Measurements from ENCODE around the gene MYRF.

MYRF gene

GRCh38 chr11:61791737-61792309, 39.4 kb downstream of the MYRF start:
- ChIA-PET CTCF (interaction anchor here (0.6 to 9.0 kb wide), 9 partner anchors 10 to 602 kb away, joined by 3 to 118 read pairs (median 4); no protein-coding TSS in a partner anchor), POLR2A (interaction anchor here (1.1 to 3.6 kb wide), 8 partner anchors 12 to 158 kb away, joined by 3 to 38 read pairs (median 5); partner anchors contain the start of genes FADS1 and FADS2)
- Histone ChIP-seq H3K9me3 (ENCODE audit: control insufficient read depth, insufficient read depth, low read depth, low read length) (no peaks in the 10 kb centered on the region), H3K4me3 (ENCODE audit: low read depth, low read length) (peak overlapping the region; percentile 87), H3K27ac (ENCODE audit: extremely low read depth, low read depth, low read length) (peak overlapping the region; percentile 89), H3K4me1 (ENCODE audit: control insufficient read depth, insufficient read depth, low read length) (no peaks in the 10 kb centered on the region), H3K36me3 (ENCODE audit: control insufficient read depth in 2 of 2, insufficient read depth in 1 of 2, low read length in 2 of 2) (peaks cover 0 to 61% of the 10 kb centered on the region in 2 experiments; a peak in 2 of 3 replicates)
- TF ChIP-seq HIC1 (tag by site-specific recombination; IDR thresholded peaks at IDR 0.05) = no peak
- 0 out of 2 replicates have a peak, but pooled peaks have one; percentile 41 for TF ChIP-seq KLF9 (tag by site-specific recombination; IDR thresholded peaks at IDR 0.05; ENCODE audit: low read depth)
- no peak for TF ChIP-seq ZNF558 (tag by site-specific recombination; IDR thresholded peaks at IDR 0.05)
- no peak for TF ChIP-seq ZNF704 (tag by site-specific recombination; IDR thresholded peaks at IDR 0.05)
- no peak for TF ChIP-seq ZSCAN30 (tag by site-specific recombination; IDR thresholded peaks at IDR 0.05)
- no peak for TF ChIP-seq ZNF645 (tag by site-specific recombination; IDR thresholded peaks at IDR 0.05)
- no peak for TF ChIP-seq ZNF280C (tag by site-specific recombination; IDR thresholded peaks at IDR 0.05)
- peak; percentile 53; the same call in 1 of the 2 replicates for TF ChIP-seq SCRT2 (tag by site-specific recombination; IDR thresholded peaks at IDR 0.05)
- no peak for TF ChIP-seq ZNF621 (tag by site-specific recombination; IDR thresholded peaks at IDR 0.05)
- no peak for TF ChIP-seq ZNF174 (tag by site-specific recombination; IDR thresholded peaks at IDR 0.05)
- TF ChIP-seq ZNF423 (tag by site-specific recombination; IDR thresholded peaks at IDR 0.05) = no peak
- no peak for TF ChIP-seq ZBTB20 (tag by site-specific recombination; IDR thresholded peaks at IDR 0.05)
- no peak for TF ChIP-seq ZNF398 (tag by site-specific recombination; IDR thresholded peaks at IDR 0.05)
- TF ChIP-seq ZNF660 (tag by site-specific recombination; IDR thresholded peaks at IDR 0.05) = peak; percentile 18; the same call in 1 of the 2 replicates
- no peak for TF ChIP-seq ZNF280D (tag by site-specific recombination; IDR thresholded peaks at IDR 0.05)
